ENCODE measurements around the gene IGSF9.

Gene IGSF9

GRCh38 chr1:159982280-159982679 is 36.9 kb upstream of the IGSF9 start:
- DNase-seq (ENCODE audit: low read depth): no peak
- H3K4me3 ChIP-seq (ENCODE audit: control insufficient read depth, low read depth, low read length): no peak overlapping the region
- TF ChIP-seq, protein P1, sequence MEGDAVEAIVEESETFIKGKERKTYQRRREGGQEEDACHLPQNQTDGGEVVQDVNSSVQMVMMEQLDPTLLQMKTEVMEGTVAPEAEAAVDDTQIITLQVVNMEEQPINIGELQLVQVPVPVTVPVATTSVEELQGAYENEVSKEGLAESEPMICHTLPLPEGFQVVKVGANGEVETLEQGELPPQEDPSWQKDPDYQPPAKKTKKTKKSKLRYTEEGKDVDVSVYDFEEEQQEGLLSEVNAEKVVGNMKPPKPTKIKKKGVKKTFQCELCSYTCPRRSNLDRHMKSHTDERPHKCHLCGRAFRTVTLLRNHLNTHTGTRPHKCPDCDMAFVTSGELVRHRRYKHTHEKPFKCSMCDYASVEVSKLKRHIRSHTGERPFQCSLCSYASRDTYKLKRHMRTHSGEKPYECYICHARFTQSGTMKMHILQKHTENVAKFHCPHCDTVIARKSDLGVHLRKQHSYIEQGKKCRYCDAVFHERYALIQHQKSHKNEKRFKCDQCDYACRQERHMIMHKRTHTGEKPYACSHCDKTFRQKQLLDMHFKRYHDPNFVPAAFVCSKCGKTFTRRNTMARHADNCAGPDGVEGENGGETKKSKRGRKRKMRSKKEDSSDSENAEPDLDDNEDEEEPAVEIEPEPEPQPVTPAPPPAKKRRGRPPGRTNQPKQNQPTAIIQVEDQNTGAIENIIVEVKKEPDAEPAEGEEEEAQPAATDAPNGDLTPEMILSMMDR (conservative IDR thresholded peaks at IDR 0.05; ENCODE audit: control insufficient read depth, insufficient read depth, low read depth, low read length): no peak

- no peak overlapping the region for H3K4me3 ChIP-seq (ENCODE audit: control insufficient read depth, low read depth, low read length)
- no peak for DNase-seq (ENCODE audit: low read depth)
- TF ChIP-seq, protein P1 (conservative IDR thresholded peaks at IDR 0.05; ENCODE audit: control insufficient read depth, insufficient read depth, low read depth, low read length): no peak
These were observed 36.1 kb upstream of the IGSF9 start for GRCh38 chr1:159981351-159982055.

GRCh38 chr1:159980786-159981185 is 35.4 kb upstream of the IGSF9 start:
- no peak overlapping the region for H3K4me3 ChIP-seq (ENCODE audit: control insufficient read depth, low read depth, low read length)
- TF ChIP-seq, protein P1 (conservative IDR thresholded peaks at IDR 0.05; ENCODE audit: control insufficient read depth, insufficient read depth, low read depth, low read length): no peak

GRCh38 chr1:159980076-159980475 is 34.7 kb upstream of the IGSF9 start:
- TF ChIP-seq, protein P1 (conservative IDR thresholded peaks at IDR 0.05; ENCODE audit: control insufficient read depth, insufficient read depth, low read depth, low read length): no peak
- H3K4me3 ChIP-seq (ENCODE audit: control insufficient read depth, low read depth, low read length): no peak overlapping the region
- no peak for DNase-seq (ENCODE audit: low read depth)

More at GRCh38 chr1:159980786-159981185, 35.4 kb upstream of the IGSF9 start:
- DNase-seq (ENCODE audit: low read depth): no peak

DNA sequence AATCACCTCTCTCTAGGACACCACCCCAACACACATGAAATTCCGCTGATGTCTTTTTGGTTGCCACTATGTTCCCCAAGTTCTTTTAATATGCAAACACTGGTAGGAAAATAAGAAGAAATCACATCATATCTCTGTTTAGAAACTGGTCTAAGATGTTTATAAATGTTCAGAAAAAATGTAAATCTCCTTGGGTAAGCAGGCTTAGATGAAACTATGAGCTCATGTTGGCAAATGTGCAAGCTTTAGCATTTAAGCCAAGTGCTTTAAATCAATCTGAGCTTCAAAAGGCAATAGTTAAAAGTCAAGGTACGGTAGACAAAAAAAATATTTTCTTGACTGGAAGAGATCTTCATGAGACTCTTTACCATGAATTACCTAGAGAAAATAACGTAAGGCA is 33.8 kb upstream of the IGSF9 start:
- DNase-seq (ENCODE audit: low read depth): no peak
- TF ChIP-seq, protein P1 (conservative IDR thresholded peaks at IDR 0.05; ENCODE audit: control insufficient read depth, insufficient read depth, low read depth, low read length): no peak
- no peak overlapping the region for H3K4me3 ChIP-seq (ENCODE audit: control insufficient read depth, low read depth, low read length)

DNA sequence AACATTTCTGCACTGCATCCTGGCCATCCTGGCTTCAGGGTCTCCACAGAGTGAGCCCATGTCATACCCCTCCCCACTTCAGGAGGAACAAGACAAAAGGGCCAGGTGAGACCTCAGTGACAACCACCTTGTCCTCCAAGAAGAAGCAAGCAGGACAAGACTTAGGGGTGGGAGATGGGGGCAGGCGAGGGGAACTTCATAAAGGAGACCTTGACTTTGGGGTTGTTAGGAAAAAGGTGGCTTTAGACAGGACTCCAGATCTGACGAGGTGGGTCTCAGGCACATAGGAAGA is 32.6 kb upstream of the IGSF9 start:
- TF ChIP-seq, protein P1 (conservative IDR thresholded peaks at IDR 0.05; ENCODE audit: control insufficient read depth, insufficient read depth, low read depth, low read length): no peak
- no peak for DNase-seq (ENCODE audit: low read depth)
- H3K4me3 ChIP-seq (ENCODE audit: control insufficient read depth, low read depth, low read length): no peak overlapping the region

All from fibroblast of mammary gland (primary cell).